ENCODE measurements around the gene SHISAL1.

Gene SHISAL1

GRCh38 chr22:44316393-44317122 is 3.8 kb upstream of the SHISAL1 start:
- Histone ChIP-seq H3K27me3 (replicated peaks; ENCODE audit: control insufficient read depth, insufficient read depth, low read length, poor library complexity, severe bottlenecking) (no peaks in the 10 kb centered on the region), H3K27ac (ENCODE audit: insufficient read depth, low read length, poor library complexity, severe bottlenecking) (no peak overlapping the region), H3K36me3 (ENCODE audit: control insufficient read depth, insufficient read depth, low read length) (no peaks in the 10 kb centered on the region), H3K4me3 (ENCODE audit: insufficient read depth, low read depth, low read length, poor library complexity, severe bottlenecking) (no peak overlapping the region), H3K9me3 (ENCODE audit: control insufficient read depth, low read length) (no peaks in the 10 kb centered on the region), H3K4me1 (ENCODE audit: control insufficient read depth, insufficient read depth, low read length, poor library complexity, severe bottlenecking) (no peaks in the 10 kb centered on the region)
- DNase-seq = no peak

GRCh38 chr22:44314425-44315067 is 1.8 kb upstream of the SHISAL1 start:
- Histone ChIP-seq H3K4me3 (ENCODE audit: insufficient read depth, low read depth, low read length, poor library complexity, severe bottlenecking) (no peak overlapping the region), H3K27ac (ENCODE audit: insufficient read depth, low read length, poor library complexity, severe bottlenecking) (no peak overlapping the region), H3K9me3 (ENCODE audit: control insufficient read depth, low read length) (no peaks in the 10 kb centered on the region), H3K4me1 (ENCODE audit: control insufficient read depth, insufficient read depth, low read length, poor library complexity, severe bottlenecking) (no peaks in the 10 kb centered on the region), H3K36me3 (ENCODE audit: control insufficient read depth, insufficient read depth, low read length) (no peaks in the 10 kb centered on the region), H3K27me3 (replicated peaks; ENCODE audit: control insufficient read depth, insufficient read depth, low read length, poor library complexity, severe bottlenecking) (no peaks in the 10 kb centered on the region)
- DNase-seq = no peak

DNA sequence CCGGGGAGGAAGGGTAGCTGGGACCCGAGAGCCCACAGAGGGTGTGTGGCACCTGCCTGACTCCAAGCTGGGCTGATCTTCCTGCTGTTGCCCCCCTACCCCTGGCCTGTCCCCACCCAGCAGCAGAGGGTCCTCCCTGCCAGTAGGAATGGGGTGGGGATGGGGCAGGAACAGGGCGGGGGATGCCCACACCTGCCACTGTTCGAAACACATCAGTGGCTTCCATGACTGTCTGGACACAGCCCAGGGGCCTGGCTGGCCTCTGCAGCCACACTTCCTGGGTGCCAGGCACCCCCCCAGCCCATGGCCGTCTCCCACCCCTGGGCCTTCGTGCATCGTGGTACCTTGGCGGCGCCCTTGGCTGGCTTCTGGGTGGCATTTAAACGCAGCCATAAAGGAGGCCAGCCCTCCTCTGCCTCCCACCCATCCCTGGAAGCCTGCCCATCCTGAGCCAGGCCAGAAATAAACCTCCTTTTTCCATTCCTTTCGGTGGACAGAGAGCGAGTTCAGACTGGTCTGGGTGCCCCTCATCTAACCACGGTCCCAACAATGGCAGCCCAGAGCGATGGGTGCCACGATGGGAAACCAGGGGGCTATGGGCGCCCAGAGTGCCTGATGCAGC is 745 bp upstream of the SHISAL1 start:
- no peaks in the 10 kb centered on the region for H3K4me1 ChIP-seq (ENCODE audit: control insufficient read depth, insufficient read depth, low read length, poor library complexity, severe bottlenecking)
- DNase-seq = no peak
- no peak overlapping the region for H3K4me3 ChIP-seq (ENCODE audit: insufficient read depth, low read depth, low read length, poor library complexity, severe bottlenecking)

DNA sequence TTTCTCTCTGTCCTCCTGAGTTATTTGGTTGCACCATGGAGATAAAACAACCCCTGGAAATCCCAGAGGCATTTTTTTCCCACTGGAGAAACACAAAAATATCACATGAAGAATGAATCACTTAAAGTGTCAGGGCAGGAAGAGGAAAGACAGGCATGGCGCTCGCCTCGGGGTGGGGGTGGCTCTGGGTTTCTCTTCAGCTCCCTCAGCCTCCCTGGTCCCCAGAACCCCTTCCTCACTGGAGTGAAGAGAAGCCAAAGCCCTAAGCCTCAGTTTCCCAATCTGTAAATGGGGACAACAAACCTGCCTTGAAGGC is 938 bp downstream of the SHISAL1 start:
- Histone ChIP-seq H3K4me1 (ENCODE audit: control insufficient read depth, insufficient read depth, low read length, poor library complexity, severe bottlenecking) (no peaks in the 10 kb centered on the region), H3K27me3 (replicated peaks; ENCODE audit: control insufficient read depth, insufficient read depth, low read length, poor library complexity, severe bottlenecking) (no peaks in the 10 kb centered on the region), H3K27ac (ENCODE audit: insufficient read depth, low read length, poor library complexity, severe bottlenecking) (no peak overlapping the region), H3K9me3 (ENCODE audit: control insufficient read depth, low read length) (no peaks in the 10 kb centered on the region), H3K36me3 (ENCODE audit: control insufficient read depth, insufficient read depth, low read length) (no peaks in the 10 kb centered on the region), H3K4me3 (ENCODE audit: insufficient read depth, low read depth, low read length, poor library complexity, severe bottlenecking) (no peak overlapping the region)
- DNase-seq = no peak

More for the DNA sequence above, 745 bp upstream of the SHISAL1 start:
- H3K27me3 ChIP-seq (replicated peaks; ENCODE audit: control insufficient read depth, insufficient read depth, low read length, poor library complexity, severe bottlenecking) = no peaks in the 10 kb centered on the region
- H3K27ac ChIP-seq (ENCODE audit: insufficient read depth, low read length, poor library complexity, severe bottlenecking) = no peak overlapping the region
- H3K36me3 ChIP-seq (ENCODE audit: control insufficient read depth, insufficient read depth, low read length) = no peaks in the 10 kb centered on the region
- H3K9me3 ChIP-seq (ENCODE audit: control insufficient read depth, low read length) = no peaks in the 10 kb centered on the region

GRCh38 chr22:44311104-44311854 is 1.5 kb downstream of the SHISAL1 start:
- Histone ChIP-seq H3K4me3 (ENCODE audit: insufficient read depth, low read depth, low read length, poor library complexity, severe bottlenecking) (no peak overlapping the region), H3K27me3 (replicated peaks; ENCODE audit: control insufficient read depth, insufficient read depth, low read length, poor library complexity, severe bottlenecking) (no peaks in the 10 kb centered on the region), H3K4me1 (ENCODE audit: control insufficient read depth, insufficient read depth, low read length, poor library complexity, severe bottlenecking) (no peaks in the 10 kb centered on the region), H3K36me3 (ENCODE audit: control insufficient read depth, insufficient read depth, low read length) (no peaks in the 10 kb centered on the region), H3K27ac (ENCODE audit: insufficient read depth, low read length, poor library complexity, severe bottlenecking) (no peak overlapping the region), H3K9me3 (ENCODE audit: control insufficient read depth, low read length) (no peaks in the 10 kb centered on the region)
- no peak for DNase-seq

DNA sequence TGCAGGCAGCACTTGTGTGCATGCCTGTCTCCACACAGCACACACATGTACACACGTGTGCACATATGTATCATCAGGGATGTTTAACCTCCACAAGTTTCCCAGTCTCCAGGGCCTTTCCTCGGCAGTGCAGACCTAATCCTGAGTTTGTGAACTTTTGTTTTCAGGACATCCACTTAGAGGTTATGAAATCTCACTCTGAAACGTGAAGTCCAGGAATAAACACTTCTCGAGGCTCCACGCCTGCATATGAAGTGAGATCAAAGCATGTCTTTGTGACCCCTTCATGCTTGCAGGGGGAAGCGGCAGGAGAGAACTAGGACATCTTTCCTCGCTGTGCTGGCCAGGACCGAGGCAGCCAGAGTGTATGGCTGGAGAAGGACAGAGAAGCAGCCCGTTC is 3.1 kb downstream of the SHISAL1 start:
- Histone ChIP-seq H3K4me3 (ENCODE audit: insufficient read depth, low read depth, low read length, poor library complexity, severe bottlenecking) (no peak overlapping the region), H3K27me3 (replicated peaks; ENCODE audit: control insufficient read depth, insufficient read depth, low read length, poor library complexity, severe bottlenecking) (no peaks in the 10 kb centered on the region), H3K36me3 (ENCODE audit: control insufficient read depth, insufficient read depth, low read length) (no peaks in the 10 kb centered on the region), H3K27ac (ENCODE audit: insufficient read depth, low read length, poor library complexity, severe bottlenecking) (no peak overlapping the region), H3K4me1 (ENCODE audit: control insufficient read depth, insufficient read depth, low read length, poor library complexity, severe bottlenecking) (no peaks in the 10 kb centered on the region), H3K9me3 (ENCODE audit: control insufficient read depth, low read length) (no peaks in the 10 kb centered on the region)
- no peak for DNase-seq

DNA sequence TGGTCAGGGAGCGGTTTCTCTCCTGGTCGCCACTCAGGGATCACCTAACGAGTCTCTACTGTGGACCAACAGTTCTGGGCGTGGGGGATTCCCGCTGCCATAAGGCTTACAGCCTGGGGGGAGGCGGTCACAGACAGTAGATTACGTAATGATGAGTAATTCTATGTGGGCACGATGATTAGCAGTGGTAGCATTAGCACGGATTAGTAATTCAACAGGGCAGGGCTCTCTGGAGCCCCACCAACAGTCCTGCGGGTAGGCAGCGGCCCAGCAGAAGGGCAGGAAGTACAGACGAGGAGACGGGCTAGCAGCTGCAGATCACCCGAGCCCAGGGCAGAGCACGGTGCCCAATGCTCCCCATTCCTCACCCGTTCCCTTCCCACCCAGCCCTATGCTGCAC is 3.6 kb downstream of the SHISAL1 start:
- H3K36me3 ChIP-seq (ENCODE audit: control insufficient read depth, insufficient read depth, low read length) = no peaks in the 10 kb centered on the region
- H3K9me3 ChIP-seq (ENCODE audit: control insufficient read depth, low read length) = no peaks in the 10 kb centered on the region
- no peak overlapping the region for H3K4me3 ChIP-seq (ENCODE audit: insufficient read depth, low read depth, low read length, poor library complexity, severe bottlenecking)
- DNase-seq = no peak
- no peaks in the 10 kb centered on the region for H3K4me1 ChIP-seq (ENCODE audit: control insufficient read depth, insufficient read depth, low read length, poor library complexity, severe bottlenecking)
- no peaks in the 10 kb centered on the region for H3K27me3 ChIP-seq (replicated peaks; ENCODE audit: control insufficient read depth, insufficient read depth, low read length, poor library complexity, severe bottlenecking)
- H3K27ac ChIP-seq (ENCODE audit: insufficient read depth, low read length, poor library complexity, severe bottlenecking) = no peak overlapping the region

DNA sequence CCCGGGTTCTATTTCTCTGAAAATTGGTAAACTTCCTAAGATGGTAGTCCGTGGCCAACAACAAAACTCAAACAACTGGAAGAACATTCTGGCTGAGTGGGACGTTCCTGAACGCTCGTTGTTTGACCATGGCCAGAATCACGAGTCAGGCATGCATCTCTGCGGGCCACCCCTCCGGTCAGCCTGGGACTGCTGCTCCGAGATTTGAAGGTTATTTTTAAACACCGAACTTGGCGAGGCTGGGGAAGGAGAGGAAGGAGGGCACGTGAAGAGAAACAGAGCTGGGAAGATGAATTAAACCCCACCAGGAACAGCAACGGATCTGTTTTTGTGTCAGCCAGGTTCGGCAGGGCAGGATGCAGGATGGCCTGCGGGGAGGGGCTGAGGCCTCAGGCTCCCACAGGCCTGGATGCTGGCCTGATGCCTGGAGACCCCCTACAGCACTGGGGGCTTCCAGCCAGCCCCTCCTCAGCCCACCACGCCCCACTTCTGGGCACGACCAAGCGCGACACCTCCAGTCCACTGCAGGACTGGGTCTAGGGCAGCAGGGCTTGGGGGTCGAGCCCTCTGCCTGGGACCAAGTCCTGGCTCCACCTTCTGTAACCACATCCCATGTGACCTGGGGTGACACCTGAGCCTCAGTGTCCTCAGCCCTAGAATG is 5.1 kb downstream of the SHISAL1 start:
- no peak overlapping the region for H3K27ac ChIP-seq (ENCODE audit: insufficient read depth, low read length, poor library complexity, severe bottlenecking)
- H3K4me1 ChIP-seq (ENCODE audit: control insufficient read depth, insufficient read depth, low read length, poor library complexity, severe bottlenecking) = no peaks in the 10 kb centered on the region
- H3K4me3 ChIP-seq (ENCODE audit: insufficient read depth, low read depth, low read length, poor library complexity, severe bottlenecking) = no peak overlapping the region
- H3K9me3 ChIP-seq (ENCODE audit: control insufficient read depth, low read length) = no peaks in the 10 kb centered on the region
- no peaks in the 10 kb centered on the region for H3K27me3 ChIP-seq (replicated peaks; ENCODE audit: control insufficient read depth, insufficient read depth, low read length, poor library complexity, severe bottlenecking)
- H3K36me3 ChIP-seq (ENCODE audit: control insufficient read depth, insufficient read depth, low read length) = no peaks in the 10 kb centered on the region
- DNase-seq = no peak

- no peak overlapping the region for H3K4me3 ChIP-seq (ENCODE audit: insufficient read depth, low read depth, low read length, poor library complexity, severe bottlenecking)
- no peaks in the 10 kb centered on the region for H3K9me3 ChIP-seq (ENCODE audit: control insufficient read depth, low read length)
- DNase-seq = no peak
- H3K27ac ChIP-seq (ENCODE audit: insufficient read depth, low read length, poor library complexity, severe bottlenecking) = no peak overlapping the region
- H3K4me1 ChIP-seq (ENCODE audit: control insufficient read depth, insufficient read depth, low read length, poor library complexity, severe bottlenecking) = no peaks in the 10 kb centered on the region
- no peaks in the 10 kb centered on the region for H3K27me3 ChIP-seq (replicated peaks; ENCODE audit: control insufficient read depth, insufficient read depth, low read length, poor library complexity, severe bottlenecking)
- no peaks in the 10 kb centered on the region for H3K36me3 ChIP-seq (ENCODE audit: control insufficient read depth, insufficient read depth, low read length)
Observed at GRCh38 chr22:44305888-44306287, 6.9 kb downstream of the SHISAL1 start.

Measured in effector memory CD4-positive, alpha-beta T cell (primary cell).